Urinary bladder (tissue), 4 donors: ENCODE measurements around the gene COLEC11. TPM values are rescaled to one million over a fixed set of nuclear protein-coding genes. Genes with fewer than 3 reads are reported as not detected.
"Not testable (repeated sequence)": the region's sequence is repeated elsewhere in the genome, so short reads cannot be mapped to it uniquely, and the experiment has no call there.

Source experiments
- DNase-seq: peaks from one replicate; pipeline ENCODE4 v3.0.0-alpha.2; 2015; ENCODE audit errors: extremely low spot score
- H3K27ac ChIP-seq: one replicate; pipeline ENCODE4 v1.5.1; 2013; ENCODE audit warnings: low read depth, mild to moderate bottlenecking, moderate library complexity
- H3K36me3 ChIP-seq: one replicate; pipeline ENCODE4 v1.6.1; 2013; ENCODE audit warnings: mild to moderate bottlenecking, moderate library complexity; ENCODE audit not compliant: insufficient read depth
- H3K4me1 ChIP-seq: one replicate; pipeline ENCODE4 v1.6.1; 2013; ENCODE audit warnings: mild to moderate bottlenecking, moderate library complexity; ENCODE audit not compliant: insufficient read depth
- H3K4me3 ChIP-seq: one replicate; pipeline ENCODE4 v1.5.1; 2013; ENCODE audit warnings: low read depth, low read length
- WGBS: extraction: QIAGEN DNeasy Blood & Tissue Kit; methylation state at CpG from one replicate; pipeline ENCODE4 v1.1.7; 2013; 5-methylcytosine and 5-hydroxymethylcytosine counted together
- polyA plus RNA-seq: library from polyadenylated mRNA; stranded (reverse); fragments of 200-250 nt; gene quantifications from one replicate; pipeline ENCODE4 v1.2.3, GENCODE V29; 2013
- total RNA-seq: library from RNA; depleted of rRNA; stranded (reverse); fragments of >200 nt; gene quantifications from one replicate; pipeline ENCODE4 v1.2.3, GENCODE V29; 2014
- donor health status: healthy with polysubstance abuse.
- donor health status: healthy.

Gene COLEC11
- total and polyA plus RNA-seq, 2 donors: 2.9 to 23.1 TPM

- peak overlapping the region; percentile 78 for H3K4me3 ChIP-seq
- peak overlapping the region; percentile 82 for H3K27ac ChIP-seq
- peaks cover 14% of the 10 kb centered on the region for H3K36me3 ChIP-seq
- H3K4me1 ChIP-seq: no peaks in the 10 kb centered on the region
- no peak for DNase-seq
- 1% methylated on average over 54 of the region's 54 CpGs for WGBS
Measured at GRCh38 chr2:3575534-3576262, 19.2 kb upstream of the COLEC11 start.

GRCh38 chr2:3576263-3576630 is 18.7 kb upstream of the COLEC11 start:
- not testable (repeated sequence) for H3K4me1 ChIP-seq, DNase-seq, H3K27ac ChIP-seq
- WGBS: 61% methylated on average over 10 of the region's 10 CpGs
- H3K4me3 ChIP-seq: peak overlapping the region; percentile 78
- peaks cover 14% of the 10 kb centered on the region for H3K36me3 ChIP-seq

DNA sequence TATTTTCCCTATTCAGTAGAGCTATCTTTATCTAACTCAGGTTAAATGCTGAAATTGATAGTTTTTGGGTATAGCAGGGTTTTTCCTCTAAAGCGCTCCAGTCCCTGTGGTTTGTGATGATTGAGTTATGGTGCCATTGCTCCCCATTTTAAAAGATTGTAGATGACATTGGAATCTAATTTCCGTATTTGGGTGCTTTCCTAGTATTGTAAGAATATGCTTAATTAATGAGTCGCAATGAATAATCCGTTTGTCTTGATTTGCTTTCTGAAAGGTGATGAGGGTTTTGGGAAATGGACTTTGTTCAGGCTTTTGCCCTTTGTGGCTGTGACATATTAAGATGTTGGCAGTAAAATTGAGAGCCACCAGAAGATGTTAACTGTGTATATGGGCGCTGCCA is 15.9 kb upstream of the COLEC11 start:
- WGBS: 81% methylated on average over 5 of the region's 5 CpGs
- peaks cover 16% of the 10 kb centered on the region for H3K36me3 ChIP-seq
- no peak overlapping the region for H3K27ac ChIP-seq
- DNase-seq: no peak
- no peak overlapping the region for H3K4me3 ChIP-seq
- no peaks in the 10 kb centered on the region for H3K4me1 ChIP-seq

DNA sequence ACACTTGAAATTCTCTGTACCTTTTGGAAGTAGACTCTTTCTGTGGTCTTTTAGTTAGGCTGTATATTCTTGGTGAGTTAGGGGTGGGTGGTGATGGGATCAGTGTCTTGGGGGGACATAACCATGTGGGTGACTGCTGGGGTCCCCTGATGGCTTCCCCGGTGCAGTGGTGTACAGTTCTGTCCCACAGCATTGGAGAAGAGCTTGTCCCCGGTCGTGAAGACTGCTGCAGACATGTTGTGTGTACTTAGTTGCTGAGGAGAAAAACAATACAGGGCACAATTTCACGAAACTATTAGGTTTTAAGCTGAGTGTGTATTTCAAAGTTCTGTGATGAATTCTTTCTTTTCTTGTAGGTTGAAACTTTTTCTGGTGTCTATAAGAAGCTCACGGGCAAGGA is 14.5 kb upstream of the COLEC11 start:
- Histone ChIP-seq H3K27ac (no peak overlapping the region), H3K4me1 (peaks cover 1% of the 10 kb centered on the region), H3K4me3 (no peak overlapping the region), H3K36me3 (peaks cover 16% of the 10 kb centered on the region)
- WGBS: 75% methylated on average over 5 of the region's 5 CpGs
- DNase-seq: no peak

DNA sequence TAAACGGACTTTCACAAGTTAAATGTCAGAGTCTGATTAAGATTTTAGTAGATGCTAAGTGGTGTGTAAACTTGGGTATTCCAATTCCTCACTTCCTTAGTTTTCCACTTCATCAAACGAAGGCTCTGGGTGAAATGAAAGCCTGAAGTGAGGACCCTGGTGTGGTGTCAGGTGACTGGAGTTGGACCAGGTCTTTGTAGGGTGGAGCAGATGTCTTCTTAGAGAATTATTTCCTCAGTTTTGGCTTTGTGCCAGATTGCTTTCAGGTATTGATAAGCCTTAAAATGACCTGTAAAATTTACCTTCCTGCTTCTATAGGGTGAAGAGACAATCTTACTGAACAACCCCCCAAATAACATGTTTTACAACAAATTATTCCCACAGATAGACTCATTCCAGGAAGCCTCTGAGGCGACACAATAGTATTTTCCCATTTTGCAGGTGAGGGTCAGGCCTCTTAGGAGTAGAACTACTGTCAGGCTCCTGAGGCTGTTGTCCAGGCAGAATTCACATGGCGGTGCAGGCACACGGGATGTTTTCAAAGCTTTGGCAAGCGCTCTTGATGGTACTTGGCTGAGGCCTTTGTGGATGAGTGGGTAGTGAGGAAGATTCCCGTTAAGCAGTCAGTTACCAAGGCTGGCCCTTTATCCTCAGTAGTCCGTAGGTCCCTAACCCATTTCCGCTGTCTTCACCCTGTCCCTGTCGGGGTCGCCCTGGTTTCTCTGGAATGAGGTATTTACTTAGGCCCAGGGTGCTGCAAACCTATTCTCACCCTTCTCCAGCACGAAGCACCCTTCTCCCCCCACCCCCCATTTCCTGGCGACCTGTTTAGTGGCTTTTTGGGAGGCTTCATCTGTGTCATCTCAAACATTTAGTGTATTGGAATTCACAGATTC is 13.3 kb upstream of the COLEC11 start:
- DNase-seq: no peak
- 83% methylated on average over 13 of the region's 13 CpGs for WGBS
- H3K36me3 ChIP-seq: peaks cover 16% of the 10 kb centered on the region
- H3K4me1 ChIP-seq: peaks cover 1% of the 10 kb centered on the region
- H3K4me3 ChIP-seq: no peak overlapping the region
- no peak overlapping the region for H3K27ac ChIP-seq

DNA sequence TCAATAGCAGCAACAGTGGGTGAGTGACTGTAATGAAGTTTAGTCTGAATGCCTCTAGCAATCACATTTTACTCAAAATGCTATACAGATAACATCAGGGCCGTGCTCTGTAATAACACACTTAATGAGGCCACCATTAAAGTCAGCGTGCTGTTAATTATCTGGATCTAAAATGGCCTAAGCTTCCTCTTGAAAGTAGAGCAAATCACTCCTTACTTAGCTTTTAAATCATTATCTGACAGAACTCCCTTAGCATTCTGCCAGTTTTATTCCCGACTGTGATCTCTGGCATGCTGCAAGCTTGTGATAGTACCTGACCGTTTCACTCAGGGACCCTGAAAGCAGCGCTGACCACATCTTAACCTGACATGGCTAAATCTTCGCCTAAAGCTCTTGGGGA is 10.8 kb upstream of the COLEC11 start:
- Histone ChIP-seq H3K36me3 (peaks cover 9% of the 10 kb centered on the region), H3K27ac (no peak overlapping the region), H3K4me1 (peaks cover 1% of the 10 kb centered on the region), H3K4me3 (no peak overlapping the region)
- DNase-seq: no peak
- WGBS: 64% methylated on average over 6 of the region's 6 CpGs

DNA sequence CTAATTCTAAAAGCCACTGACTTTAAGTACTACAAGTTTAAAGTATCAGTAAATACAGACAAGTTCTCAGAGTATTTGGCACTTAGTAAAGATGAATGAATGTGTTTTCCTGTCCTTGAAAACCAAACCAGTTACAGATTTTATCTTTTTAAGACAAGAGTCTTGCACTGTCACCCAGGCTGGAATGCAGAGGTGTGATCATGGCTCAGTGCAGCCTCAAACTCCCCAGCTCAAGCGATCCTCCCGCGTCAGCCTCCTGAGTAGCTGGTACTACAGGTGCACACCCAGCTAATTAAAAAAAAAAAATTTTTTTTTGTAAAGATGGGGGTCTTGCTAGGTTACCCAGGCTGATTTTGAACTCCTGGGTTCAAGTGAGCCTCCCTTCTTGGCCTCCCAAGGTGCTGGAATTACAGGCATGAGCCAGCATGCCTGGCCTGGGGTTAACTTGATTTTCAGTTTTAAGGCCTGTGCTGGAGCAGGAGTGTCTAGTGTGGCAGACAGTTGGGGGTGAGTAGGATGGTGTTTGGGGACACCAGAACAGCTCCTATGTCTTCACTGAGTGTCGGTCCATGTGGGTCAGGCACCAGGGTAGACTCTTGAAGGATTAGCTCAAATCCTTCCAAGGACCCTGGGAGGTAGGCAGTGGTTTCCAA is 10.2 kb upstream of the COLEC11 start:
- H3K27ac ChIP-seq: peak overlapping the region; percentile 64
- H3K4me1 ChIP-seq: peaks cover 1% of the 10 kb centered on the region
- peaks cover 8% of the 10 kb centered on the region for H3K36me3 ChIP-seq
- no peak overlapping the region for H3K4me3 ChIP-seq
- no peak for DNase-seq
- WGBS: 39% methylated on average over 4 of the region's 4 CpGs

DNA sequence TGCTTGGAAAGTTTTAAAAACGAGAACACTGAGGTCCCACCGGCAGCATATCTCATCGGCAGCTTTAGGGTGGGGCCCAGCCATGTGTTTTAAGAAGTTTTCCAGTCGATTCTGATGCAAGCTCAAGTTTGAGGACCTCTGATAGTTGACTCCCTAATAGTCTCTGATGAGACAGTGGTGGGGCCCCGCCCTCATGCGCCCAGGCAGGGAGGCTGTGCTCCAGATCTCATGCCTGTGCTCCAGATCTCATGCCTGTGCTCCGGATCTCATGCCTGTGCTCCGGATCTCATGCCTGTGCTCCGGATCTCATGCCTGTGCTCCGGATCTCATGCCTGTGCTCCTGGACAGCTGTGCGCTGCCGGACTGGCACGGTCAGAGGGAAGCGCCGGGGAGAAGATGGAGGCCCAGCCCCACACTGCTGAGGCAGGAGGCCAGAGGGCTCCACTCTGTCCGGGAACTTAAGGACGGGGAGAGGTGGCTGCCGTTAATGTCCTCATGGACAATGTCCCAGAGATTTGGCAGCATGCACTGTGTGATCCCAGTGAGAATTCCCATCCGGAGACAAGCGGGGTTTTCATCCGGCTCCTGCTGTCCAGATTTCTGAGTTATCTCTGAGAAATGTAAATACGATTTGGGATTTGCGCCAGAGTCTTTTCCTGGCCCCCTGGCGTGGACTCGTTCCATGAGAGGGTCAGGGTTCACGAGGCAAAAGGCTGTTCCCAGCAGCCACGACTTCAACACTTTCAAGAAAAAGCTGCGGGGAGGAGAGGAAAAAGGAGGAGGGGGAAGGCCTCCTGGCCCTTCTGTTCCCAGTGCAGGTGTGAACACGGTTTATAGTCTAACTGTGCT is 9.4 kb upstream of the COLEC11 start:
- peak; percentile 17 for DNase-seq
- peaks cover 1% of the 10 kb centered on the region for H3K4me1 ChIP-seq
- no peak overlapping the region for H3K4me3 ChIP-seq
- H3K27ac ChIP-seq: peak overlapping the region; percentile 64
- H3K36me3 ChIP-seq: peaks cover 2% of the 10 kb centered on the region
- 18% methylated on average over 29 of the region's 29 CpGs for WGBS

- Histone ChIP-seq H3K36me3 (peaks cover 2% of the 10 kb centered on the region), H3K4me1 (peaks cover 1% of the 10 kb centered on the region), H3K4me3 (no peak overlapping the region), H3K27ac (peak overlapping the region; percentile 4)
- DNase-seq: no peak
- WGBS: 78% methylated on average over 16 of the region's 16 CpGs
Measured at GRCh38 chr2:3586220-3586619, 8.7 kb upstream of the COLEC11 start.

DNA sequence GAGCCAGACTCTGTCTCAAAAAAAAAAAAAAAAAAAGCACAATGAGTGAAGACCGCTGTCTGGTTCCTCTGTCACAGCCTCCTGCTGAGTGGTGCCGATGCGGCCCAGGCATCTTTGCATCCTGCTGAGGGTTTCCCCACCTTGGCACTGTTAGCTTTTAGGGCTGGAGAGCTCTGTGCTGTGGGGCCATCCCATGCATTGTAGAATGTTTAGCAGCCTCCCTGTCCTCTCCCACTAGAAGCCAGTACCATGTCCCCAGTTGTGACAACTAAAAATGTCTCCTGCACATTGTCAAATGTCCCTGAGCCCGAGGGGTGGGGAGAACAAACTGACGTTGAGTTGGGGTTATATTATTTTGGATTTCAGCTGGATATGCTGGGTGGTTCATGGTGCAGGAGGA is 7.9 kb upstream of the COLEC11 start:
- H3K4me3 ChIP-seq: no peak overlapping the region
- no peaks in the 10 kb centered on the region for H3K36me3 ChIP-seq
- DNase-seq: no peak
- no peak overlapping the region for H3K27ac ChIP-seq
- 73% methylated on average over 5 of the region's 5 CpGs for WGBS
- H3K4me1 ChIP-seq: peaks cover 1% of the 10 kb centered on the region

GRCh38 chr2:3587432-3587831 is 7.5 kb upstream of the COLEC11 start:
- Histone ChIP-seq H3K4me1 (peaks cover 1% of the 10 kb centered on the region), H3K36me3 (no peaks in the 10 kb centered on the region), H3K27ac (no peak overlapping the region), H3K4me3 (no peak overlapping the region)
- 48% methylated on average over 6 of the region's 6 CpGs for WGBS
- no peak for DNase-seq

- no peak overlapping the region for H3K27ac ChIP-seq
- 88% methylated on average over 7 of the region's 7 CpGs for WGBS
Measured at GRCh38 chr2:3588084-3588483, 6.8 kb upstream of the COLEC11 start.

GRCh38 chr2:3589086-3589485 is 5.8 kb upstream of the COLEC11 start:
- no peak overlapping the region for H3K4me3 ChIP-seq
- WGBS: 90% methylated on average over 11 of the region's 11 CpGs
- H3K27ac ChIP-seq: no peak overlapping the region
- no peak for DNase-seq
- no peaks in the 10 kb centered on the region for H3K36me3 ChIP-seq
- H3K4me1 ChIP-seq: peaks cover 1% of the 10 kb centered on the region

More at GRCh38 chr2:3588084-3588483, 6.8 kb upstream of the COLEC11 start:
- Histone ChIP-seq H3K4me3 (no peak overlapping the region), H3K4me1 (peaks cover 1% of the 10 kb centered on the region), H3K36me3 (no peaks in the 10 kb centered on the region)
- no peak for DNase-seq
